OCI-LY1 (cell line): Measurements from ENCODE around the gene MYH14.
"Not testable (repeated sequence)": the region's sequence is repeated elsewhere in the genome, so short reads cannot be mapped to it uniquely, and the experiment has no call there.

Experiments used
- H2AFZ ChIP-seq: fragments of 200-600 bp; sonication (generic), shearing (Covaris generic); 2 replicates; pipeline ENCODE4 v1.6.0; 2014; ENCODE audit warnings: antibody characterized with exemption, mild to moderate bottlenecking, low read length
- H3F3A ChIP-seq: fragments of 200-600 bp; sonication (generic), shearing (Covaris generic); 2 replicates; pipeline ENCODE4 v1.6.0; 2014; ENCODE audit warnings: mild to moderate bottlenecking, antibody characterized with exemption, low read length, moderate library complexity; ENCODE audit not compliant: insufficient read depth
- H3K27ac ChIP-seq: fragments of 200-600 bp; sonication (generic); 2 replicates; pipeline ENCODE4 v1.5.1; 2014; ENCODE audit warnings: low read length, mixed run types, mild to moderate bottlenecking, low read depth; ENCODE audit not compliant: poor library complexity, severe bottlenecking
- H3K27me3 ChIP-seq: fragments of 200-600 bp; sonication (generic); 2 replicates; pipeline ENCODE4 v1.6.0; 2014; ENCODE audit warnings: antibody characterized with exemption, mild to moderate bottlenecking, low read length, moderate library complexity; ENCODE audit not compliant: insufficient read depth
- H3K36me3 ChIP-seq: fragments of 200-600 bp; sonication (generic); 2 replicates; pipeline ENCODE4 v1.6.1; 2014; ENCODE audit warnings: mild to moderate bottlenecking, antibody characterized with exemption, low read length, moderate library complexity, mixed read lengths; ENCODE audit not compliant: insufficient read depth
- H3K4me1 ChIP-seq: fragments of 200-600 bp; sonication (generic); 2 replicates; pipeline ENCODE4 v1.5.1; 2014; ENCODE audit warnings: mild to moderate bottlenecking, low read length, moderate library complexity; ENCODE audit not compliant: insufficient read depth, severe bottlenecking
- H3K4me2 ChIP-seq: fragments of 200-600 bp; sonication (generic), shearing (Covaris generic); 2 replicates; pipeline ENCODE4 v1.6.1; 2014; ENCODE audit warnings: low read length
- H3K4me3 ChIP-seq: fragments of 200-600 bp; sonication (generic); 2 replicates; pipeline ENCODE4 v1.5.1; 2014; ENCODE audit warnings: low read length, low read depth, mild to moderate bottlenecking, mixed read lengths; ENCODE audit not compliant: poor library complexity, severe bottlenecking
- H3K79me2 ChIP-seq: fragments of 200-600 bp; shearing (Covaris generic); 2 replicates; pipeline ENCODE4 v1.6.1; 2016; ENCODE audit warnings: mixed run types, low read length, mixed read lengths; ENCODE audit not compliant: insufficient read depth
- H3K9ac ChIP-seq: fragments of 200-600 bp; sonication (generic), shearing (Covaris generic); 2 replicates; pipeline ENCODE4 v1.6.1; 2014; ENCODE audit warnings: mild to moderate bottlenecking, low read length, mixed read lengths
- H3K9me2 ChIP-seq: fragments of 200-600 bp; sonication (generic), shearing (Covaris generic); 2 replicates; pipeline ENCODE4 v1.6.1; 2014; ENCODE audit warnings: low read depth, mild to moderate bottlenecking, low read length, mixed read lengths
- H3K9me3 ChIP-seq: fragments of 200-600 bp; shearing (Covaris generic); 2 replicates; pipeline ENCODE4 v1.6.1; 2014; ENCODE audit warnings: low read length, mixed read lengths
- H4K20me1 ChIP-seq: fragments of 200-600 bp; sonication (generic), shearing (Covaris generic); 2 replicates; pipeline ENCODE4 v1.6.0; 2016; ENCODE audit warnings: mild to moderate bottlenecking, low read length; ENCODE audit not compliant: insufficient read depth
- EZH2 ChIP-seq: fragments of 200-600 bp; sonication (generic), shearing (Covaris generic); IDR thresholded peaks from 2 replicates; pipeline ENCODE4 v1.8.0; 2017; ENCODE audit warnings: borderline replicate concordance, mixed run types, mild to moderate bottlenecking, antibody characterized with exemption, low read length, moderate library complexity, mixed read lengths
- TF ChIP-seq, protein P1 (sequence below): fragments of 200-600 bp; sonication (generic), shearing (Covaris generic); IDR thresholded peaks from 2 replicates; pipeline ENCODE4 v1.5.1; 2017; ENCODE audit warnings: mild to moderate bottlenecking, antibody characterized with exemption, low read length, moderate library complexity, mixed read lengths

MYH14 gene

DNA sequence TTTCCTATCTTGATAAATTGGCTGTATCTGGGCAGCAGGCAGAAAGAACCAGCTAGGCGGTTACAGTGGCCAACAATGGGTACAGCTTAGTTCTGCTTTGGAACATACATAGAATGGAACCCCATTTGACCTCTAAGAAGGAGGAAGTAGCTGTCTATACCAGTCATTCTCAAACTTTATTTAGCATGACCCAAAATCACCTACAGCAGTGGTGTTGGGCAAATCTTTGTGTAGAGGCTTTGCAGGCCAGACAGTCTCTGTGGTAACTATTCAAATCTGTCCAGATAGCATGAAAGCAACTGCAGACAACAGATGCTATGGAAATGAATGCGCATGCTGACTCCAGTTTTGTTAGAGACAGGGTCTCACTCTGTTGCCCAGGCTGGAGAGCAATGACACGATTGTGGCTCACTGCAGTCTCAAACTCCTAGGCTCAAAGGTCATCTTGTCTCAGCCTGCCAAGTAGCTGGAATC lies 137.7 kb downstream of the MYH14 start:
- Histone ChIP-seq H4K20me1 (no peaks in the 10 kb centered on the region), H2AFZ (no peak overlapping the region), H3K27me3 (no peaks in the 10 kb centered on the region), H3K79me2 (peaks cover 21% of the 10 kb centered on the region), H3K4me2 (peak overlapping the region; percentile 58), H3K4me3 (peak overlapping the region; percentile 30), H3K9me3 (peaks cover 4% of the 10 kb centered on the region; the same call in 1 of the 2 replicates), H3K4me1 (peaks cover 52% of the 10 kb centered on the region), H3K36me3 (peaks cover 43% of the 10 kb centered on the region), H3K9ac (peak overlapping the region; percentile 27; the same call in 1 of the 2 replicates), H3K9me2 (no peaks in the 10 kb centered on the region), H3K27ac (peak overlapping the region; percentile 91), H3F3A (peaks cover 8% of the 10 kb centered on the region; the same call in 1 of the 2 replicates)
- TF ChIP-seq EZH2, result no peak
- TF ChIP-seq, protein P1, sequence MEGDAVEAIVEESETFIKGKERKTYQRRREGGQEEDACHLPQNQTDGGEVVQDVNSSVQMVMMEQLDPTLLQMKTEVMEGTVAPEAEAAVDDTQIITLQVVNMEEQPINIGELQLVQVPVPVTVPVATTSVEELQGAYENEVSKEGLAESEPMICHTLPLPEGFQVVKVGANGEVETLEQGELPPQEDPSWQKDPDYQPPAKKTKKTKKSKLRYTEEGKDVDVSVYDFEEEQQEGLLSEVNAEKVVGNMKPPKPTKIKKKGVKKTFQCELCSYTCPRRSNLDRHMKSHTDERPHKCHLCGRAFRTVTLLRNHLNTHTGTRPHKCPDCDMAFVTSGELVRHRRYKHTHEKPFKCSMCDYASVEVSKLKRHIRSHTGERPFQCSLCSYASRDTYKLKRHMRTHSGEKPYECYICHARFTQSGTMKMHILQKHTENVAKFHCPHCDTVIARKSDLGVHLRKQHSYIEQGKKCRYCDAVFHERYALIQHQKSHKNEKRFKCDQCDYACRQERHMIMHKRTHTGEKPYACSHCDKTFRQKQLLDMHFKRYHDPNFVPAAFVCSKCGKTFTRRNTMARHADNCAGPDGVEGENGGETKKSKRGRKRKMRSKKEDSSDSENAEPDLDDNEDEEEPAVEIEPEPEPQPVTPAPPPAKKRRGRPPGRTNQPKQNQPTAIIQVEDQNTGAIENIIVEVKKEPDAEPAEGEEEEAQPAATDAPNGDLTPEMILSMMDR, result no peak

- Histone ChIP-seq H3F3A (peaks cover 8% of the 10 kb centered on the region; the same call in 1 of the 2 replicates), H3K4me2 (peak overlapping the region; percentile 85), H2AFZ (no peak overlapping the region), H3K9ac (peak overlapping the region; percentile 91), H4K20me1 (no peaks in the 10 kb centered on the region), H3K4me1 (peaks cover 88% of the 10 kb centered on the region), H3K79me2 (peaks cover 13% of the 10 kb centered on the region), H3K9me2 (no peaks in the 10 kb centered on the region), H3K27ac (peak overlapping the region; percentile 91), H3K9me3 (peaks cover 4% of the 10 kb centered on the region; the same call in 1 of the 2 replicates), H3K4me3 (peak overlapping the region; percentile 71), H3K27me3 (no peaks in the 10 kb centered on the region), H3K36me3 (peaks cover 18% of the 10 kb centered on the region)
- TF ChIP-seq, protein P1, result no peak
- no peak for TF ChIP-seq EZH2
Measured at GRCh38 chr19:50344661-50345318, 141.4 kb downstream of the MYH14 start.

DNA sequence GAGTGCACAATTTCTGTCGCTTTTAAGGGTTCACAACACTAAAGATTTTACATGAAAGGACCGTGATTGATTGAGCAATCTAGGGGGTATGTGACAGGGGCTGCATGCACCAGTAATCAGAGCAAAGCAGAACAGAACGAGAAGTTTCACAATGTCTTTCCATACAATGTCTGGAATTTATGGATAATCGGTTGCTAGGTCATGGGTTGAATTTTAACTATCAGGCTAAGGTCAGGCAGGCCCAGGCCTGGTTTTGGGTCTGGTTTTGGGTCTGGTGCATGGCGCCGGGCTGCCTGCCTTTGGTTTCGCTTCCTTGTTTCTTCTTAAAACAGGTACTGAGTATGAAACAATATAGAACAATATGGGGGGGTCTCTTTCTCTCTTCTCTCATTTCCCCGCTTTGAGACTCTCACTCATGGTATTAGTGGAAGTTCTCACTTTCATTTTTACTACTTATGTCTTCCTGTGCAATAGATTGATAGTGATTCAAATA lies 143.7 kb downstream of the MYH14 start:
- H4K20me1 ChIP-seq, H2AFZ ChIP-seq, H3K9me3 ChIP-seq, H3K36me3 ChIP-seq, H3K27me3 ChIP-seq, H3K9me2 ChIP-seq, H3F3A ChIP-seq, H3K79me2 ChIP-seq: not testable (repeated sequence)
- H3K4me3 ChIP-seq, result peak overlapping the region; percentile 3
- H3K27ac ChIP-seq, result peak overlapping the region; percentile 91
- peak overlapping the region; percentile 82 for H3K4me2 ChIP-seq
- peaks cover 76% of the 10 kb centered on the region for H3K4me1 ChIP-seq
- peak overlapping the region; percentile 56 for H3K9ac ChIP-seq
